Measurements from ENCODE around the gene ABCC5.

DNA sequence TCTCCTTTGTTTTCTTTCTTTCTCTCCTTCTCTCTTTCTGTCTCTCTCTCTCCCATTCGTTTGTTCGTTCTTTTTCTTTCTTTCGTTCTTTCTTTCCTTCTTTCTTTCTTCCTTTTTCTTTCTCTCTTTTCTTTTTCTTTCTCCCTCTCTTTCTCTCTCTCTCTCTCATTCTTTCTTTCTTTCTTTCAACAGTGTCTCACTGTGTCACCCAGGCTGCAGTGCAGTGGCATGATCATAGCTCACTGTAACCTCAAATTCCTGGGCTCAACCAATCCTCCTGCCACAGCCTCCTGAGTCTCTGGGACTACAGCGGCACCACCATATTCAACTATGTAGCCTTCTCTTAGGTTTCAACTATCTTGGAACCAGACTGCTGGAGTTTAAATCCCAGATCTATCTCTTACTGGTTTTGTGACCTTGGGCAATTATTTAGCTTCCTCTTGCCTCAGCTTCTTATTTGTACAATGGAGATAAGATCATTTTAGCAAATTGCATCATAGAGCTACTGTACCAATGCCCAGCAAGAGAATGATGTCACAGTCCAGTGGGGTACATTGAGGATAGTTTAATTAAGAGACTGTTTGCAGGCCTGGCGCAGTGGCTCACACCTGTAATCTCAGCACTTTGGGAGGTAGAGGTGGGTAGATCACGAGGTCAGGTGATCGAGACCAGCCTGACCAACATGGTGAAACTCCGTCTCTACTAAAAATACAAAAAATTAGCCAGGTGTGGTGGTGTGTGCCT, 105.7 kb downstream of the ABCC5 start:
- TF ChIP-seq POLR2AphosphoS5 (IDR thresholded peaks at IDR 0.05; ENCODE audit: low read depth, low read length) (no peak), SIN3A (IDR thresholded peaks at IDR 0.05; ENCODE audit: borderline replicate concordance, insufficient read depth, low read length) (no peak), TAF1 (IDR thresholded peaks at IDR 0.05; ENCODE audit: borderline replicate concordance, insufficient read depth, low read length) (no peak), FOXP2 (optimal IDR thresholded peaks at IDR 0.05; ENCODE audit: borderline replicate concordance, extremely low read depth, extremely low read length, insufficient read depth) (no peak)
- TF ChIP-seq, protein P1, sequence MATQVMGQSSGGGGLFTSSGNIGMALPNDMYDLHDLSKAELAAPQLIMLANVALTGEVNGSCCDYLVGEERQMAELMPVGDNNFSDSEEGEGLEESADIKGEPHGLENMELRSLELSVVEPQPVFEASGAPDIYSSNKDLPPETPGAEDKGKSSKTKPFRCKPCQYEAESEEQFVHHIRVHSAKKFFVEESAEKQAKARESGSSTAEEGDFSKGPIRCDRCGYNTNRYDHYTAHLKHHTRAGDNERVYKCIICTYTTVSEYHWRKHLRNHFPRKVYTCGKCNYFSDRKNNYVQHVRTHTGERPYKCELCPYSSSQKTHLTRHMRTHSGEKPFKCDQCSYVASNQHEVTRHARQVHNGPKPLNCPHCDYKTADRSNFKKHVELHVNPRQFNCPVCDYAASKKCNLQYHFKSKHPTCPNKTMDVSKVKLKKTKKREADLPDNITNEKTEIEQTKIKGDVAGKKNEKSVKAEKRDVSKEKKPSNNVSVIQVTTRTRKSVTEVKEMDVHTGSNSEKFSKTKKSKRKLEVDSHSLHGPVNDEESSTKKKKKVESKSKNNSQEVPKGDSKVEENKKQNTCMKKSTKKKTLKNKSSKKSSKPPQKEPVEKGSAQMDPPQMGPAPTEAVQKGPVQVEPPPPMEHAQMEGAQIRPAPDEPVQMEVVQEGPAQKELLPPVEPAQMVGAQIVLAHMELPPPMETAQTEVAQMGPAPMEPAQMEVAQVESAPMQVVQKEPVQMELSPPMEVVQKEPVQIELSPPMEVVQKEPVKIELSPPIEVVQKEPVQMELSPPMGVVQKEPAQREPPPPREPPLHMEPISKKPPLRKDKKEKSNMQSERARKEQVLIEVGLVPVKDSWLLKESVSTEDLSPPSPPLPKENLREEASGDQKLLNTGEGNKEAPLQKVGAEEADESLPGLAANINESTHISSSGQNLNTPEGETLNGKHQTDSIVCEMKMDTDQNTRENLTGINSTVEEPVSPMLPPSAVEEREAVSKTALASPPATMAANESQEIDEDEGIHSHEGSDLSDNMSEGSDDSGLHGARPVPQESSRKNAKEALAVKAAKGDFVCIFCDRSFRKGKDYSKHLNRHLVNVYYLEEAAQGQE (IDR thresholded peaks at IDR 0.05; ENCODE audit: insufficient read depth in 1 of 2, low read depth in 2 of 2, low read length in 2 of 2): no peak

Measured in PFSK-1 (cell line).